Fibroblast of skin of abdomen (primary cell): Measurements from ENCODE around the gene TOP3B.

Experiments
- DNase-seq: peaks from one replicate; pipeline ENCODE4 v3.0.0-alpha.2; 2013

Gene TOP3B

GRCh38 chr22:21980547-21980946, 2.0 kb downstream of the TOP3B start:
- DNase-seq, result no peak

- DNase-seq, result no peak
Measured at GRCh38 chr22:21978564-21979386, 3.8 kb downstream of the TOP3B start.

- no peak for DNase-seq
Measured at GRCh38 chr22:21977814-21978213, 4.8 kb downstream of the TOP3B start.

- no peak for DNase-seq
Measured at GRCh38 chr22:21975854-21976345, 6.7 kb downstream of the TOP3B start.

GRCh38 chr22:21975273-21975672, 7.3 kb downstream of the TOP3B start:
- no peak for DNase-seq

GRCh38 chr22:21974058-21974649, 8.4 kb downstream of the TOP3B start:
- DNase-seq, result no peak

GRCh38 chr22:21972806-21973205, 9.8 kb downstream of the TOP3B start:
- DNase-seq, result no peak

GRCh38 chr22:21972293-21972779, 10.3 kb downstream of the TOP3B start:
- no peak for DNase-seq

GRCh38 chr22:21971858-21972275, 10.7 kb downstream of the TOP3B start:
- DNase-seq, result no peak

GRCh38 chr22:21970800-21971617, 11.6 kb downstream of the TOP3B start:
- DNase-seq, result no peak

GRCh38 chr22:21970037-21970799, 12.4 kb downstream of the TOP3B start:
- DNase-seq, result no peak

- no peak for DNase-seq
Measured at GRCh38 chr22:21968452-21969129, 14.0 kb downstream of the TOP3B start.

GRCh38 chr22:21967693-21968271, 14.8 kb downstream of the TOP3B start:
- DNase-seq, result no peak

GRCh38 chr22:21966643-21967516, 15.7 kb downstream of the TOP3B start:
- DNase-seq, result no peak

GRCh38 chr22:21965762-21966288, 16.8 kb downstream of the TOP3B start:
- no peak for DNase-seq

GRCh38 chr22:21964918-21965484, 17.6 kb downstream of the TOP3B start:
- DNase-seq, result no peak

GRCh38 chr22:21964234-21964633, 18.4 kb downstream of the TOP3B start:
- no peak for DNase-seq

- DNase-seq, result no peak
Measured at GRCh38 chr22:21963790-21964211, 18.8 kb downstream of the TOP3B start.

GRCh38 chr22:21963286-21963685, 19.3 kb downstream of the TOP3B start:
- no peak for DNase-seq

- no peak for DNase-seq
Measured at GRCh38 chr22:21962655-21962949, 20.0 kb downstream of the TOP3B start.
